HL-60 (cell line): ENCODE measurements around the gene TUBG1.

Source experiments
- DNase-seq, 2 experiments: peaks; one replicate each; pipeline ENCODE4 v3.0.0-alpha.2; 2010 to 2020; ENCODE audit warnings: low read depth in 1 of 2, low spot score in 1 of 2
- H3K27ac ChIP-seq: fragments of 250-450 bp; sonication (Bioruptor Pico); replicated peaks from 2 replicates; pipeline ENCODE4 v1.5.1; 2020; ENCODE audit warnings: mild to moderate bottlenecking, moderate library complexity
- H3K27me3 ChIP-seq: fragments of 250-450 bp; sonication (Bioruptor Pico); 2 replicates; pipeline ENCODE4 v1.5.1; 2021; ENCODE audit warnings: mild to moderate bottlenecking, moderate library complexity; ENCODE audit not compliant: insufficient read depth, poor library complexity, severe bottlenecking
- H3K4me3 ChIP-seq: replicated peaks from 2 replicates; pipeline ENCODE4 v1.5.1; 2011; ENCODE audit warnings: mild to moderate bottlenecking, control low read depth, low read length; ENCODE audit not compliant: insufficient read depth
- GABPA ChIP-seq: IDR thresholded peaks from 2 replicates; pipeline ENCODE4 v1.6.1; 2012; ENCODE audit warnings: low read depth
- POLR2AphosphoS5 ChIP-seq: IDR thresholded peaks from 2 replicates; pipeline ENCODE4 v1.6.1; 2012; ENCODE audit warnings: low read depth
- REST ChIP-seq: IDR thresholded peaks from 2 replicates; pipeline ENCODE4 v1.6.1; 2012; ENCODE audit warnings: low read depth; ENCODE audit not compliant: insufficient replicate concordance
- SPI1 ChIP-seq: IDR thresholded peaks from 2 replicates; pipeline ENCODE4 v1.6.1; 2012; ENCODE audit warnings: low read depth, mild to moderate bottlenecking, borderline replicate concordance
- TF ChIP-seq, protein P1 (sequence below): IDR thresholded peaks from one replicate; pipeline ENCODE4 v1.5.1; 2011; ENCODE audit warnings: low read length, control low read depth, inconsistent platforms; ENCODE audit not compliant: insufficient read depth

The TUBG1 gene

DNA sequence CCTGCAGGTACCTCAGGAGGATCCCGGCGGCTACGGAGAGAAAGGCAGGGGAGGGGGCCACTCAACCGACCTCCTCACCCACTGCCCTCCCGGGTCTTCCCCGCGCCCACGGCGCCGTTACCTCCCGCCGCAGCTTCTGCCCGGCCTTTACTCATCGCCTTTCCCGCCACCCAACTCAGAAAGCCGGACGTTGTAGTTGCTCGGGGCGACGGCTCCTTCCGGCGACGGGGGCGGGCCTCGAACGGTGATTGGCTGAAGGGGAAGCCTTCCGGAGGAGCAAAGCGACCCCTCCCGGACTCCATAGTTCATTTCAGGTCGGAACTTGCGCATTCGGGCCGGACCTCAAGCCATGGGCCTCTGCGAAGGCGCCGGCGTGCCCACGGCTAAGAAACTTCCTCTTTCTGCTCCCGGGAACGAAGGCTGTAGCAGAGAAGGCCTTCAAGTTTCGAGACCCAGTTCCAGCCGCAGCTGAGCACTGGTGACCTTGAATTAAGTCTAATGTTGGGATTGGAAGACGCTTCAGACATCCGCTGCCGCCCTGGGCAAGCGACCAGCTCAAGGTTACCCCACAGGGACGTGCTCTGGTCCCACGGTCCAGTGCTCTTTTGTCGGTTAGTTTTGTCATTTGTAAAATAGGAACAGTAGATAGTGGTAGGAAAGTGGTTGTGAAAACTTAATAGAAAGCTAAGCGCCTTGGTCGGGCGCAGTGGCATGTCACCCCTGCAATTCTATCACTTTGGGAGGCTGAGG lies 31.8 kb upstream of the TUBG1 start, which contains the start of gene PSMC3IP:
Gene PSMC3IP (minus strand): TSS at position 198 of the 750 bp plus-strand sequence. CDS start 43 bp downstream, at position 155.
- DNase-seq, result peak; percentile 91 to 98
- TF ChIP-seq SPI1 (no peak), GABPA (peak; percentile 93), POLR2AphosphoS5 (peak; percentile 81), REST (peak; percentile 13)
- TF ChIP-seq, protein P1, sequence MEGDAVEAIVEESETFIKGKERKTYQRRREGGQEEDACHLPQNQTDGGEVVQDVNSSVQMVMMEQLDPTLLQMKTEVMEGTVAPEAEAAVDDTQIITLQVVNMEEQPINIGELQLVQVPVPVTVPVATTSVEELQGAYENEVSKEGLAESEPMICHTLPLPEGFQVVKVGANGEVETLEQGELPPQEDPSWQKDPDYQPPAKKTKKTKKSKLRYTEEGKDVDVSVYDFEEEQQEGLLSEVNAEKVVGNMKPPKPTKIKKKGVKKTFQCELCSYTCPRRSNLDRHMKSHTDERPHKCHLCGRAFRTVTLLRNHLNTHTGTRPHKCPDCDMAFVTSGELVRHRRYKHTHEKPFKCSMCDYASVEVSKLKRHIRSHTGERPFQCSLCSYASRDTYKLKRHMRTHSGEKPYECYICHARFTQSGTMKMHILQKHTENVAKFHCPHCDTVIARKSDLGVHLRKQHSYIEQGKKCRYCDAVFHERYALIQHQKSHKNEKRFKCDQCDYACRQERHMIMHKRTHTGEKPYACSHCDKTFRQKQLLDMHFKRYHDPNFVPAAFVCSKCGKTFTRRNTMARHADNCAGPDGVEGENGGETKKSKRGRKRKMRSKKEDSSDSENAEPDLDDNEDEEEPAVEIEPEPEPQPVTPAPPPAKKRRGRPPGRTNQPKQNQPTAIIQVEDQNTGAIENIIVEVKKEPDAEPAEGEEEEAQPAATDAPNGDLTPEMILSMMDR, result peak; percentile 3

DNA sequence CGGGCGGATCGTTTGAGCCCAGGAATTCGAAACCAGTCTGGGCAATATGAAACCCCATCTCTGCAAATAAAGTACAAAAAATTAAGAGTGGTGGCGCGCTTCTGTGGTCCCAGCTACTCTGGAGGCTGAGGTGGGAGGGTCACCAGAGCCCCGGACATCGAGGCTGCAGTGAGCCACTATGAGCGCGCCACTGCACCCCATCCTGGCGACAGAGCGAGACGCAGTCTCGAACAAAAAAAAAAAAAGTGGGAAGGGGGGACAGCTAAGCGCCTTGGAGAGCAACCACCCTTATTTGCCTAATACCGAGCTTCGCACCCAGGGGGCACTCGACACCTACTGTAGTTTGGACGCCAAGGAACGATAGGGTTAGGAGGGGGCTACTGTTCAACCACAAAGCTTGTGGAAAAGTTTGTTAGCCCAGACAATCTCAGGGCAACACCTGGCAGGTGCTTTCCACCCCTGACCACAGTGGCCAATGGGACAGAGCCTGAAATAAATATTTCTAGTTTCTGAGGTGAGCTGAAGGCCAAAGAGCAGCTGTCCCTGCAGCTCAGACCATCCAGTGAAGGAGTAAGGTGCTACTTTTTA lies 31.1 kb upstream of the TUBG1 start:
- Histone ChIP-seq H3K4me3 (peak overlapping the region; percentile 37), H3K27ac (peak overlapping the region; percentile 94), H3K27me3 (no peaks in the 10 kb centered on the region)
- DNase-seq, result peak in 1 of 2 experiments; percentile 84
- TF ChIP-seq POLR2AphosphoS5, result no peak
- TF ChIP-seq GABPA, result no peak
- TF ChIP-seq SPI1, result no peak
- TF ChIP-seq REST, result peak; percentile 10
- TF ChIP-seq, protein P1, result peak; percentile 74

More for the DNA sequence above, 31.8 kb upstream of the TUBG1 start, which contains the start of gene PSMC3IP:
- Histone ChIP-seq H3K27ac (peak within 1 kb of the TSS; percentile 94), H3K27me3 (no peaks in the 10 kb centered on the region), H3K4me3 (peak within 1 kb of the TSS; percentile 92)

DNA sequence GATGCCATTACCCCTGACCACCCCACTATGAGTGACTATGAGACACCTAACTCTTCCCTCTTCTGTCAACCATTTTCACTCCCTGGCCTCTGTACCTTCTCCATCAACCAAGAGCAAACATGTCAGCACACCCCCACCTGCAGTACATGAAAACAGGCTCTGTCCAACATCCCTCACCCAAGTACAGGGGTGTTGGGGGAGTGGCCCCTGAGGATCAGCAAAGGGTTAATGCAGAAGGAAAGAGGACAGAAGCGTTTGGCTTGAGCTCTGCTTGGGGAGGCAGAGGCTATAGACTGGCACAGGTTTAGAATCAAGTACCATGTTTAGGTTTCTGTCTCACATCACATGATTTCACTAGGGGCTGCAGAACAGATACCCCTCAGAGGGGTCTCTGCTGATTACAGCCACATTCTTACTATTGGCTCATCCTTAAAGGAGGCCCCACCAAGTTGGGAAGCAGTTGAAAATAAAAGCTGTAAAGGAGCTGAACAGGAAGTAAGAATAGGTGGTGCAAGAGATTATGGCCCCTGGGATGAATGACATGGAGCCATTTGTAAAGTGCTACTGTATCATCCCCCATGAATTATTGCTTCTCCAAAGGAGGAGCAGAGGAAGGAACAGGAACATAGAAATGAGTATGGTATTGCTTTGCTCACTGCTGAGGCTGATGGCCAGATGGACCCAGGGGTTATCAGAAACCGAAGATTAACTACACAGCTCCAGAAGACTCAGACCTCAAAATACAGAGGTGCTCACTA lies 29.5 kb upstream of the TUBG1 start:
- DNase-seq, result no peak
- H3K27me3 ChIP-seq, result no peaks in the 10 kb centered on the region
- no peak overlapping the region for H3K4me3 ChIP-seq

More for the DNA sequence above, 29.5 kb upstream of the TUBG1 start:
- no peak for TF ChIP-seq REST
- no peak for TF ChIP-seq GABPA
- TF ChIP-seq, protein P1, result no peak
- no peak for TF ChIP-seq POLR2AphosphoS5
- no peak for TF ChIP-seq SPI1
- no peak overlapping the region; the same call in 1 of the 2 replicates for H3K27ac ChIP-seq
